Testis (tissue), 2 donors: Measurements from ENCODE around the gene EFCAB12.

Experiments
- CTCF ChIP-seq, 3 experiments: fragments of 450-650 bp in 2 of 3; fragments of 200-600 bp in 1 of 3; sonication (generic) in 1 of 3; IDR thresholded peaks; one replicate each; pipeline ENCODE4 v1.5.1; 2016 to 2019; ENCODE audit warnings: antibody characterized with exemption in 3 of 3, mild to moderate bottlenecking in 2 of 3, moderate library complexity in 1 of 3
- POLR2A ChIP-seq: fragments of 450-650 bp; IDR thresholded peaks from one replicate; pipeline ENCODE4 v1.6.1; 2017; ENCODE audit warnings: antibody characterized with exemption, mild to moderate bottlenecking, moderate library complexity

- TF ChIP-seq CTCF (IDR thresholded peaks at IDR 0.05), result no peak
- TF ChIP-seq POLR2A, result no peak
These were observed 62.9 kb downstream of the EFCAB12 start for GRCh38 chr3:129365296-129366136.
